ENCODE measurements around the gene MIOX.

GRCh38 chr22:50497093-50497492, 10.4 kb downstream of the MIOX start:
- no peak for TF ChIP-seq POLR2A (IDR thresholded peaks at IDR 0.05)
- no peak for TF ChIP-seq CTCF (IDR thresholded peaks at IDR 0.05)
